ENCODE results near the gene CALML6.

- no peak for TF ChIP-seq CTCF (conservative IDR thresholded peaks at IDR 0.05; ENCODE audit: low read length)
- no peak for TF ChIP-seq EZH2phosphoT487 (IDR thresholded peaks at IDR 0.05; ENCODE audit: borderline replicate concordance)
Measured at GRCh38 chr1:1928231-1929101, 13.4 kb downstream of the CALML6 start.
